Epidermal melanocyte (primary cell): Measurements from ENCODE around the gene TRUB2.
"Not testable (repeated sequence)": the region's sequence is repeated elsewhere in the genome, so short reads cannot be mapped to it uniquely, and the experiment has no call there.

ENCODE experiments used
- DNase-seq: peaks from one replicate; pipeline ENCODE4 v3.0.0; 2011; ENCODE audit warnings: low spot score; ENCODE audit not compliant: insufficient read length

Gene TRUB2

GRCh38 chr9:128341435-128341849 is 19.2 kb upstream of the TRUB2 start:
- peak; percentile 83 for DNase-seq

GRCh38 chr9:128340691-128341434 is 18.6 kb upstream of the TRUB2 start:
- no peak for DNase-seq

- peak; percentile 82 for DNase-seq
Measured at GRCh38 chr9:128339761-128340690, 17.8 kb upstream of the TRUB2 start, which contains the start of gene SLC27A4. Gene SLC27A4, plus strand, starts transcription at chr9:128340527. Its CDS starts 2,606 bp downstream, at chr9:128343133.

- not testable (repeated sequence) for DNase-seq
Measured at GRCh38 chr9:128338852-128339614, 16.8 kb upstream of the TRUB2 start.

GRCh38 chr9:128337936-128338335 is 15.7 kb upstream of the TRUB2 start:
- no peak for DNase-seq

GRCh38 chr9:128335914-128336313 is 13.7 kb upstream of the TRUB2 start:
- DNase-seq = no peak

- DNase-seq = no peak
Measured at GRCh38 chr9:128335161-128335560, 12.9 kb upstream of the TRUB2 start.

GRCh38 chr9:128333451-128333869 is 11.2 kb upstream of the TRUB2 start:
- no peak for DNase-seq

- DNase-seq = no peak
Measured at GRCh38 chr9:128325629-128326028, 3.4 kb upstream of the TRUB2 start.

GRCh38 chr9:128324401-128324800 is 2.2 kb upstream of the TRUB2 start:
- DNase-seq = no peak

- DNase-seq = no peak
Measured at GRCh38 chr9:128323791-128324190, 1.5 kb upstream of the TRUB2 start.

- no peak for DNase-seq
Measured at GRCh38 chr9:128323212-128323730, 1.0 kb upstream of the TRUB2 start.

- DNase-seq = no peak
Measured at GRCh38 chr9:128321879-128322403, 306 bp downstream of the TRUB2 start.

GRCh38 chr9:128321343-128321742 is 904 bp downstream of the TRUB2 start:
- no peak for DNase-seq

GRCh38 chr9:128317629-128318028 is 4.6 kb downstream of the TRUB2 start:
- no peak for DNase-seq

GRCh38 chr9:128316421-128316820 is 5.8 kb downstream of the TRUB2 start:
- no peak for DNase-seq

GRCh38 chr9:128314697-128315096 is 7.5 kb downstream of the TRUB2 start:
- DNase-seq = no peak

- DNase-seq = no peak
Measured at GRCh38 chr9:128310461-128310860, 11.8 kb downstream of the TRUB2 start.

GRCh38 chr9:128309551-128309950 is 12.7 kb downstream of the TRUB2 start:
- no peak for DNase-seq

- no peak for DNase-seq
Measured at GRCh38 chr9:128304971-128305288, 17.3 kb downstream of the TRUB2 start.
